H1 (cell line): ENCODE results near the gene ATP2C1. TPM values are rescaled to one million over a fixed set of nuclear protein-coding genes. Genes with fewer than 3 reads are reported as not detected.

Experiments
- CTCF ChIA-PET: fragments of 300-600 bp; sonication (Branson Sonifier 250); formaldehyde crosslinking; loops from one replicate; lab custom pipeline; 2021; ENCODE audit not compliant: partially characterized antibody; lab: Charles Lee
- POLR2A ChIA-PET: fragments of 300-600 bp; sonication (Branson Sonifier 250); formaldehyde crosslinking; loops from one replicate; lab custom pipeline; 2021; ENCODE audit warnings: inconsistent platforms; ENCODE audit not compliant: partially characterized antibody; lab: Charles Lee
- DNase-seq, 2 experiments: peaks; one replicate each; pipeline versions ENCODE4 v3.0.0 to v3.0.0-alpha.2; 2010 to 2022; ENCODE audit warnings: low spot score in 2 of 2, low read depth in 1 of 2, mixed read lengths in 1 of 2
- FAIRE-seq: peaks from 2 replicates; lab custom pipeline; 2011; peaks lifted over from hg19 to GRCh38; lab: Jason Lieb, UNC
- H2AFZ ChIP-seq: 2 replicates; pipeline ENCODE4 v1.8.1; 2012; ENCODE audit warnings: low read length, inconsistent platforms
- H2AK5ac ChIP-seq: 2 replicates; pipeline ENCODE4 v1.6.1; 2013; ENCODE audit warnings: low read depth, low read length
- H2BK120ac ChIP-seq: replicated peaks from 2 replicates; pipeline ENCODE3; 2013; ENCODE audit warnings: low read depth, low read length, inconsistent platforms
- H2BK12ac ChIP-seq: 2 replicates; pipeline ENCODE4 v1.6.1; 2013; ENCODE audit warnings: low read depth, low read length
- H2BK15ac ChIP-seq: 2 replicates; pipeline ENCODE4 v1.6.1; 2013; ENCODE audit warnings: low read length
- H2BK20ac ChIP-seq: 2 replicates; pipeline ENCODE4 v1.6.1; 2013; ENCODE audit warnings: low read length
- H2BK5ac ChIP-seq: 2 replicates; pipeline ENCODE4 v1.6.1; 2013; ENCODE audit warnings: low read depth, low read length
- H3K14ac ChIP-seq: 2 replicates; pipeline ENCODE4 v1.6.1; 2013; ENCODE audit warnings: inconsistent platforms; ENCODE audit not compliant: insufficient read length
- H3K18ac ChIP-seq: 2 replicates; pipeline ENCODE4 v1.6.1; 2013; ENCODE audit warnings: low read length; ENCODE audit errors: extremely low read depth
- H3K23ac ChIP-seq: 2 replicates; pipeline ENCODE4 v1.6.1; 2013; ENCODE audit warnings: inconsistent platforms; ENCODE audit not compliant: insufficient read length
- H3K23me2 ChIP-seq: 2 replicates; pipeline ENCODE4 v1.6.1; 2013; ENCODE audit warnings: low read depth, low read length
- H3K27ac ChIP-seq: 2 replicates; pipeline ENCODE4 v1.6.1; 2011; ENCODE audit warnings: low read depth, low read length, inconsistent platforms
- H3K27me3 ChIP-seq, 4 experiments: replicated peaks in 1 of 4; 1 replicate in 1 of 4; 2 replicates in 3 of 4; pipeline versions ENCODE4 v1.6.1 to v1.8.1; 2011 to 2013; ENCODE audit warnings: low read length in 3 of 4, mild to moderate bottlenecking in 3 of 4, inconsistent platforms in 2 of 4, mixed read lengths in 2 of 4, moderate library complexity in 1 of 4; ENCODE audit not compliant: control insufficient read depth in 3 of 4, insufficient read depth in 3 of 4; ENCODE audit errors: extremely low read depth in 1 of 4
- H3K36me3 ChIP-seq, 4 experiments: 2 replicates each; pipeline versions ENCODE4 v1.6.1 to v1.8.1; 2011 to 2013; ENCODE audit warnings: mild to moderate bottlenecking in 4 of 4, low read length in 3 of 4, moderate library complexity in 2 of 4, control low read depth in 1 of 4, inconsistent platforms in 1 of 4; ENCODE audit not compliant: insufficient read depth in 4 of 4, control insufficient read depth in 2 of 4
- H3K4ac ChIP-seq: replicated peaks from 2 replicates; pipeline ENCODE3; 2013; ENCODE audit warnings: low read length, low read depth, mixed read lengths, inconsistent platforms; ENCODE audit not compliant: insufficient read length
- H3K4me1 ChIP-seq, 4 experiments: replicated peaks in 1 of 4; 1 replicate in 1 of 4; 2 replicates in 3 of 4; pipeline versions ENCODE4 v1.6.1 to v1.8.1; 2011 to 2013; ENCODE audit warnings: low read length in 3 of 4, inconsistent platforms in 2 of 4, mixed read lengths in 1 of 4; ENCODE audit not compliant: insufficient read depth in 4 of 4, control insufficient read depth in 3 of 4
- H3K4me2 ChIP-seq, 2 experiments: 2 replicates each; pipeline versions ENCODE4 v1.6.1 to v1.8.1; 2011 to 2013; ENCODE audit warnings: low read depth in 2 of 2, low read length in 2 of 2, control low read depth in 1 of 2, inconsistent platforms in 1 of 2, mild to moderate bottlenecking in 1 of 2; ENCODE audit not compliant: insufficient read depth in 1 of 2
- H3K4me3 ChIP-seq, 4 experiments: fragments of 200-600, 300-600 bp in 1 of 4; sonication (generic), shearing (Covaris generic), sonication (Bioruptor Twin) in 1 of 4; 2 replicates each; pipeline versions ENCODE4 v1.5.1 to v1.8.1; 2011 to 2016; ENCODE audit warnings: low read length in 4 of 4, low read depth in 3 of 4, control low read depth in 2 of 4, inconsistent platforms in 2 of 4, mild to moderate bottlenecking in 2 of 4, mixed read lengths in 1 of 4, moderate library complexity in 1 of 4; ENCODE audit not compliant: insufficient read depth in 2 of 4; ENCODE audit errors: extremely low read depth in 1 of 4
- H3K56ac ChIP-seq: replicated peaks from 2 replicates; pipeline ENCODE3; 2013; ENCODE audit warnings: low read depth, mild to moderate bottlenecking, mixed read lengths, low read length, inconsistent platforms; ENCODE audit not compliant: insufficient read length
- H3K79me1 ChIP-seq: 2 replicates; pipeline ENCODE4 v1.6.1; 2013; ENCODE audit warnings: low read depth, low read length, control low read depth
- H3K79me2 ChIP-seq, 2 experiments: 2 replicates each; pipeline versions ENCODE4 v1.6.1 to v1.8.1; 2012 to 2013; ENCODE audit warnings: low read length in 2 of 2, mild to moderate bottlenecking in 2 of 2, inconsistent platforms in 1 of 2; ENCODE audit not compliant: insufficient read depth in 2 of 2, control insufficient read depth in 1 of 2
- H3K9ac ChIP-seq, 4 experiments: replicated peaks in 1 of 4; 1 replicate in 1 of 4; 2 replicates in 3 of 4; pipeline versions ENCODE4 v1.6.1 to v1.8.1; 2011 to 2013; ENCODE audit warnings: low read depth in 3 of 4, low read length in 3 of 4, control low read depth in 2 of 4, mild to moderate bottlenecking in 2 of 4, moderate library complexity in 2 of 4, inconsistent platforms in 1 of 4; ENCODE audit errors: extremely low read depth in 1 of 4
- H3K9me3 ChIP-seq, 2 experiments: 2 replicates each; pipeline versions ENCODE4 v1.6.1 to v1.8.1; 2012 to 2013; ENCODE audit warnings: mild to moderate bottlenecking in 2 of 2, moderate library complexity in 2 of 2, control low read depth in 1 of 2, inconsistent platforms in 1 of 2, low read depth in 1 of 2, low read length in 1 of 2, mixed read lengths in 1 of 2; ENCODE audit not compliant: insufficient read depth in 2 of 2
- H4K20me1 ChIP-seq, 2 experiments: replicated peaks in 1 of 2; 2 replicates each; pipeline versions ENCODE3 to v1.8.1; 2011 to 2013; ENCODE audit warnings: inconsistent platforms in 2 of 2, low read length in 2 of 2, mild to moderate bottlenecking in 1 of 2; ENCODE audit not compliant: insufficient read depth in 2 of 2, control insufficient read depth in 1 of 2
- H4K5ac ChIP-seq: 2 replicates; pipeline ENCODE4 v1.6.1; 2013; ENCODE audit warnings: low read length, low read depth, mixed read lengths, inconsistent platforms; ENCODE audit not compliant: insufficient read length
- H4K8ac ChIP-seq: 2 replicates; pipeline ENCODE4 v1.8.0; 2013; ENCODE audit warnings: mild to moderate bottlenecking, moderate library complexity, low read length, inconsistent platforms; ENCODE audit not compliant: insufficient read depth; ENCODE audit errors: extremely low read depth
- H4K91ac ChIP-seq: replicated peaks from 2 replicates; pipeline ENCODE3; 2013; ENCODE audit warnings: low read length, mixed read lengths, inconsistent platforms; ENCODE audit not compliant: insufficient read length
- CBX8 ChIP-seq: fragments of 300-800, 300-1000 bp; sonication (generic); IDR thresholded peaks from 2 replicates; pipeline ENCODE4 v1.7.1; 2016; ENCODE audit warnings: low read depth, low read length, borderline replicate concordance
- HDAC2 ChIP-seq, 2 experiments: fragments of 300-600 bp in 1 of 2; sonication (generic) in 1 of 2; IDR thresholded peaks; 2 replicates each; pipeline ENCODE4 v1.6.1; 2011 to 2012; ENCODE audit warnings: low read depth in 2 of 2, low read length in 2 of 2, mild to moderate bottlenecking in 2 of 2, moderate library complexity in 2 of 2, borderline replicate concordance in 1 of 2, inconsistent platforms in 1 of 2
- HDAC6 ChIP-seq: IDR thresholded peaks from one replicate; pipeline ENCODE4 v1.7.1; 2012; ENCODE audit warnings: low read depth, mild to moderate bottlenecking, inconsistent platforms, low read length, moderate library complexity
- JUN ChIP-seq: IDR thresholded peaks from 2 replicates; pipeline ENCODE4 v1.6.1; 2011; ENCODE audit warnings: low read depth, mild to moderate bottlenecking, improper control_type of control experiment, low read length
- JUND ChIP-seq: IDR thresholded peaks from 2 replicates; pipeline ENCODE4 v1.6.1; 2011; ENCODE audit warnings: mild to moderate bottlenecking, improper control_type of control experiment, low read length
- POLR2A ChIP-seq, 2 experiments: IDR thresholded peaks; 1 replicate in 1 of 2; 2 replicates in 1 of 2; pipeline ENCODE4 v1.6.1; 2011; ENCODE audit warnings: low read depth in 2 of 2, low read length in 2 of 2, mild to moderate bottlenecking in 2 of 2; ENCODE audit errors: control extremely low read depth in 1 of 2
- SP4 ChIP-seq: IDR thresholded peaks from 2 replicates; pipeline ENCODE4 v1.6.1; 2012; ENCODE audit warnings: low read length, inconsistent platforms
- TCF12 ChIP-seq: IDR thresholded peaks from 2 replicates; pipeline ENCODE4 v1.6.1; 2011; ENCODE audit warnings: low read depth, mild to moderate bottlenecking, low read length
- YY1 ChIP-seq: IDR thresholded peaks from 2 replicates; pipeline ENCODE4 v1.6.1; 2011; ENCODE audit warnings: low read depth, mild to moderate bottlenecking, low read length
- WGBS, 2 experiments: shearing (Covaris generic) in 1 of 2; methylation state at CpG; one replicate each; pipeline versions ENCODE4 v1.1.6 to v1.1.7; 2013 to 2015; ENCODE audit warnings: low lambda C conversion rate in 2 of 2, mixed read lengths in 2 of 2, inconsistent platforms in 1 of 2, low coverage in 1 of 2, missing lambda C conversion rate in 1 of 2; ENCODE audit not compliant: insufficient replicate concordance in 2 of 2, insufficient coverage in 1 of 2, insufficient read length in 1 of 2; ENCODE audit errors: extremely low coverage in 1 of 2, missing lambda C conversion rate in 1 of 2; 5-methylcytosine and 5-hydroxymethylcytosine counted together
- polyA plus RNA-seq, 7 experiments: library from polyadenylated mRNA; depleted of rRNA in 3 of 7; stranded (reverse) in 5 of 7; unstranded in 2 of 7; fragments of >200 nt in 5 of 7; fragments of 200-250 nt in 2 of 7; gene quantifications; 1 replicate in 5 of 7; 2 replicates in 1 of 7; 4 replicates in 1 of 7; pipeline versions ENCODE4 v1.2.1 to v1.2.3, GENCODE V29; 2011 to 2013; ENCODE audit warnings: missing spikeins in 2 of 7, mixed read lengths in 2 of 7
- total RNA-seq: library from RNA; stranded (reverse); fragmentation: NEBNext Ultra II Directional; extraction: Animal tissue kit (Norgen Biotek cat#: 25700); gene quantifications from 2 replicates; pipeline ENCODE4 v1.2.1, GENCODE V29; 2021

ATP2C1 gene
- total and polyA plus RNA-seq, 2 of the 8 experiments (the other 6 are each of a cell fraction or from before 2014, with no cell fraction given), result 50.7 to 68.5 TPM

GRCh38 chr3:130903412-130903908 is 9.6 kb downstream of the ATP2C1 start:
- no peak overlapping the region for H2AK5ac ChIP-seq
- H4K91ac ChIP-seq, result no peak overlapping the region
- no peak overlapping the region for H2BK15ac ChIP-seq
- H3K27ac ChIP-seq, result no peak overlapping the region
- ChIA-PET POLR2A (interaction anchor here (1.0 kb wide), 1 partner anchor 10 kb away, joined by 3 read pairs; the partner anchor contains the start of gene ATP2C1), CTCF (no interaction called here)
- DNase-seq (no peak), FAIRE-seq (no peak)
- no peaks in the 10 kb centered on the region for H3K9me3 ChIP-seq
- H3K27me3 ChIP-seq, result peaks cover 0 to 1% (median 0%) of the 10 kb centered on the region in 4 experiments; a peak in 1 of 7 replicates
- TF ChIP-seq SP4 (no peak), JUND (no peak), JUN (no peak), YY1 (no peak), CBX8 (no peak), HDAC2 (IDR thresholded peaks at IDR 0.05; ENCODE audit: borderline replicate concordance in 1 of 2, low read depth in 2 of 2, low read length in 2 of 2) (no peak), TCF12 (no peak), POLR2A (IDR thresholded peaks at IDR 0.05; ENCODE audit: control extremely low read depth in 1 of 2, low read depth in 2 of 2, low read length in 2 of 2) (no peak), HDAC6 (no peak)
- WGBS, 2 experiments, result 93% methylated on average over 1 of the region's 1 CpG; no CpG with 5 or more reads in 1 of the 2 experiments
- H3K79me2 ChIP-seq, result peaks cover 0 to 100% of the 10 kb centered on the region in 2 experiments; a peak in 3 of 4 replicates
- peaks cover 0 to 8% (median 4%) of the 10 kb centered on the region in 4 experiments; a peak in 3 of 7 replicates for H3K4me1 ChIP-seq
- no peak overlapping the region for H4K8ac ChIP-seq
- no peak overlapping the region for H2BK20ac ChIP-seq
- H3K14ac ChIP-seq, result no peak overlapping the region
- no peaks in the 10 kb centered on the region for H3K36me3 ChIP-seq
- H2BK120ac ChIP-seq, result no peak overlapping the region
- H3K18ac ChIP-seq, result no peak overlapping the region
- H3K4me3 ChIP-seq, result no peak overlapping the region
- H3K56ac ChIP-seq, result no peak overlapping the region
- H3K4me2 ChIP-seq, result no peak overlapping the region
- H3K23ac ChIP-seq, result no peak overlapping the region
- no peak overlapping the region for H3K9ac ChIP-seq
- H3K23me2 ChIP-seq, result no peaks in the 10 kb centered on the region
- no peak overlapping the region for H2BK5ac ChIP-seq
- no peak overlapping the region for H2BK12ac ChIP-seq
- no peak overlapping the region for H2AFZ ChIP-seq
- no peak overlapping the region for H4K5ac ChIP-seq
- H3K4ac ChIP-seq, result no peak overlapping the region
- H3K79me1 ChIP-seq, result peaks cover 5% of the 10 kb centered on the region; the same call in 1 of the 2 replicates
- H4K20me1 ChIP-seq, result peaks cover 2 to 8% of the 10 kb centered on the region in 2 experiments
